ENCODE measurements around the gene LDLRAP1.
"Not testable (repeated sequence)": the region's sequence is repeated elsewhere in the genome, so short reads cannot be mapped to it uniquely, and the experiment has no call there.

Gene LDLRAP1, protein sequence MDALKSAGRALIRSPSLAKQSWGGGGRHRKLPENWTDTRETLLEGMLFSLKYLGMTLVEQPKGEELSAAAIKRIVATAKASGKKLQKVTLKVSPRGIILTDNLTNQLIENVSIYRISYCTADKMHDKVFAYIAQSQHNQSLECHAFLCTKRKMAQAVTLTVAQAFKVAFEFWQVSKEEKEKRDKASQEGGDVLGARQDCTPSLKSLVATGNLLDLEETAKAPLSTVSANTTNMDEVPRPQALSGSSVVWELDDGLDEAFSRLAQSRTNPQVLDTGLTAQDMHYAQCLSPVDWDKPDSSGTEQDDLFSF

DNA sequence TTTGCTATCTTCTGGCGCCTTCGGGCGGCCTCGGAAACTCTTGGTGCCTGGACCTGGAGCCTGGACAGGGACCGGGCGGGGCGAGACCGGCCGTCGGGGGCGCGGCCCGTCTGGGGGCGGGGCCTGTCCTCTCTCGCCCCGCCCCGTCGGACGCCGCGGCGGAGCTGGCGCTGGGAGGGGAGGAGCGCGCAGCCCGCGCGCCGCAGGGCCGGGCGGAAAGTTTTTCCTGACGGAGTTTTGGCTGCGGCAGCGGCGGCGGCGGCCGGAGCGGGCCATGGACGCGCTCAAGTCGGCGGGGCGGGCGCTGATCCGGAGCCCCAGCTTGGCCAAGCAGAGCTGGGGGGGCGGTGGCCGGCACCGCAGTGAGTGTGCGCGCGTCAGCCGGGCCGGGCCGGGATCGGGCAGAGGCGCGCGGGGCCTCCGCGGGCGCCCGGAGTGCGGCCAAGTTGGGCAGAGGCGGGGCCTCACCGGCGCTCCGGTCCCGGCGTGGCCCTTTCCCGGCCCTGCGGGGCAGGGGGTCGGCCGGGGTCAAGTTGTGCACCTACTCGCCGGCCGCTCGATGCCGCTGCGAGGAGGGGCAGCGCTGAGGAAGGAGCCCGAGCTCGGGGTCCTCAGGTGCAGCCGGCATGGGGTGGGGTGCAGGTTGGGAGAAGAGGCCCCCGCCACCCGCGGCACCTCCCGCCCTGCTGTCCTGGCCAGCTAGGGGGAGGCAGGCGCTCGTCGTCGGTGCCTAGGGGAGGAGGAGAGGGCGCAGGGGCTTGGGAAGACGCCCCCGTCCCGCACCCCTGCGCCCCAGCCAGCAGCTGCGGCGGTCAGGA is at the start of gene LDLRAP1:
LDLRAP1 (plus strand) TSS at position 182 of the 818 bp plus-strand sequence; CDS start at position 275, 93 bp downstream.
- DNase-seq = peak in 3 of 4 experiments; percentile 20 to 54 (median 25)

DNA sequence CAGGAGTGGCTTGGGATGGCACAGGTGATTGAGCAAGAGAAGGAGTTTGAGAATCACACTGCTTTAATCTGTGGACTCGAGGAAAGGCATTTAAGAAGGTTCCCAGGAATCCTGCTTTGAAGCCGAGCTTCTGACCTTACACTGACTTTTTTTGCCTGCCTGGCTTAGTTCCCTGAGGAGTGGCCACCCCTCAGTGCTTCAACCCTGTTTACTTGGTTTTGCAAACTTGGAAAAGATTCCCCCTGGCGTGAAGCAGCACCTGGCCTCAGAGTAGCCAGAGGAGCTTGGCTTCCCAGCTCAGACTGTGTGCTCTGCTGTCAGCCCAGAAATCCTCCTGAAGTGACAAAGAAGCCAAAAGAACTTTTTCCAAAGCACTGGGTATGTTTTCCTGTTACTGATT is 48.5 kb upstream of the LDLRAP1 start:
- DNase-seq = no peak

DNA sequence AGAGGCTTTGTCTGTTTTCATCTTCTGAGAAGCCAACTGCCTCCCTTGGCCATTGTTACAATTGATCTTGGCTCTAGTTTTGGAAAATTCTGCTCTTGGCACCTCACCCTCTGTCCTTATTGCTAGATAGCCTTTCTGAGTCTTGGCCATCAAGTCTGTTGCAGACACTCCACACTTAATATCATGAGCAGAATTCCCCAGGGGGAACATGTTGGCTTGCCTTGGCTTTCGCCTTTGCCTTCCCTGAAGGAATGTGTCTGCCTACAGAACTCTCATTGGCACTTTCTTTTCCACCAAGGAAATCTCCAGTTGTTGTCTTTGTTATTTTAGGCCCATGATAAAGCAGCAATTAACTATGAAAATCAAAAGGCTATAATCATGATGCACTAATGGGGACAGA is 42.7 kb upstream of the LDLRAP1 start:
- DNase-seq = no peak

DNA sequence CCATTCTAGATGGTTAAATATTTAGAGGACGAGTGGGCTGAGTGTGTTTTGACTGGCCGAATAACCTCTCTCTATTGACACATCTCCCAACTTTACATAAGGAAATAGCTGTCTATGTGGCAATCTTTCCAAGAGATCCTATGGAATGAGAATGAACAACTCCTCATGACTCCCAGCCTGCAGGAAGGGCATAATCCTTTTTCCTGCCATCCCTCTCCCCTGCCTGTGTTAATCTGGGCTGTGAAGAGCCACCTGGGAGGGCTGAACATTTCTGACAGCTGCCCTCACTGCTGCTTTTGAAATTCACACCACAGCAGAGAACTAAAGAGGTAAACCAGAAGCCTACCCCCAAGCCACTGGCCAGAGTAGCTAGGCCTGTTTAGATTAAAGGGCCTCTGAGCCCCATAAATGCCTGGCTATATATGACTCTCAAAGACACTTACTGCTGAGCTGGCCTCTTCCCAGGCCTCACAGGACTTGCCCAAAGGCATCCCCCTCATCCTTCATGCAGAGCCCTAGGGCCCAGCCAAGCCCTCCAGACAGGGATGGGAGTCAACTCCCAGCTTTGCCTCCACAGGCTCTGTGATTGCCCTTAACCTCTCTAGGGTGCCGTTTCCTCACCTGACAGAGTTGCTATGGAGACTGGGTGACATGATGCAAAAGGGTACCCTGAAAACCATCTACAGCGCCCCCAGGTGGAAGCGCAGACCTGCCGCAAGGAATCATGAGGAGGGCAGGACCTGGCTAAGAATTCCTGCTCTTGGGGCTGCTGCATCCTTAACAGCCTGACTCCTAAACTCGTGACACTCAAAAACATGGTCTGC is 42.0 kb upstream of the LDLRAP1 start:
- DNase-seq = no peak

DNA sequence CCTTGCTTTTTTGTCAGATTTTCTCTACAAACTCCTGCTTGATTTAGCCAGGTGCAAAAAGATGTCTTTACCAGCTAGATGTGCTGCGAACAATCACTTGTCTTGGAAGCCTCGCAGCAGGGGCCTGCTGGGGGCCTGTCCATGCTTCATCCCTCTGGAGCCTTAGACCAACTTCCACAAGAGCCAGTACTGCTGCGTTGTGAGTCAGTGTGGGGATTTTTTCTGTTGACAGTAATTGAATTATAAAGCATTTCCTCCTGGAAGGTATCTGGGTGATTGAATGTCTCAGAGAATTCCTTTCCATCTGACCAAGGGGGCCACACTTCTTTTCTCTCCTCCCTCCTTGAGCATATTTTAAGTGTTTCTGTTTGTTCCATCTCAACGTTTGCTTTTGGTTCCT is 40.4 kb upstream of the LDLRAP1 start:
- no peak for DNase-seq

DNA sequence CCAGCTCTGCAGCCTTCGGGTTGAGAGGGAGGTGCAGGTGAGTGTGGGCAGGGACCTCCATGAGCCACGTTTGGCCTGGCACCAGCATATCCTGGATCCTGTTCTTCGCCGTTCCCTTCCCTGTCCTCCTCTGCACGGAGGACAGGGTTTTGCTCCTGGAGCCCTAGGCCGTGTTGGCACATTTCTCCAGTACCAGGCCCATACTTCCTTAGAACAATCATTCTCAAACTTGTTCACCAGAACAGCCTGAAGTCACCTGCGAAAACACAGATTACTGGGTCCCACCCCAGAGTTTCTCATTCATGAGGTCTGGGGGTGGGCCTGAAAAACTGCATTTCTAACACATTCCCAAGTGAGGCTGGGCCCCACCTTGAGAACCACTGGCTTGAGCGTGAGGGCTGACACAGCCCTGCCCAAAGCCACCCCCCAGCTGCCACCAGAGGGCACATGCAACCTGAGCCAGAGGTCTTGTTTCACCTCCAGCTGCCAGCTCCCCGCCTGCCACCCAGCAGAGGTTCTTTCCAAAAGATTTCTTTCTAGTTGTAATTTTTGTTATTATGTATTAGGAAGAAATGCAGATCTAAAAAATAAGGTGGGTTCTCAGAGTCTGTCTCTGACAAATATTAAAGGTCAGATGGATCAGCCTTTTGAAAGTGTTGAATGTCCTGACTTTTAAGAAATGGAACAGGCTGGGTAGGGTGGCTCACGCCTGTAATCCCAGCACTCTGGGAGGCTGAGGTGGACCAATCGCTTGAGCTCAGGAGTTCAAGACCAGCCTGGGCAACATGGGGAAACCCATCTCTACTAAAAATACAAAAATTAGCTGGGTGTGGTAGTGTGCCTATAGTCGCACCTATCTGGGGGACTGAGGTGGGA is 39.6 kb upstream of the LDLRAP1 start:
- peak in 3 of 4 experiments; percentile 34 to 77 (median 65) for DNase-seq

DNA sequence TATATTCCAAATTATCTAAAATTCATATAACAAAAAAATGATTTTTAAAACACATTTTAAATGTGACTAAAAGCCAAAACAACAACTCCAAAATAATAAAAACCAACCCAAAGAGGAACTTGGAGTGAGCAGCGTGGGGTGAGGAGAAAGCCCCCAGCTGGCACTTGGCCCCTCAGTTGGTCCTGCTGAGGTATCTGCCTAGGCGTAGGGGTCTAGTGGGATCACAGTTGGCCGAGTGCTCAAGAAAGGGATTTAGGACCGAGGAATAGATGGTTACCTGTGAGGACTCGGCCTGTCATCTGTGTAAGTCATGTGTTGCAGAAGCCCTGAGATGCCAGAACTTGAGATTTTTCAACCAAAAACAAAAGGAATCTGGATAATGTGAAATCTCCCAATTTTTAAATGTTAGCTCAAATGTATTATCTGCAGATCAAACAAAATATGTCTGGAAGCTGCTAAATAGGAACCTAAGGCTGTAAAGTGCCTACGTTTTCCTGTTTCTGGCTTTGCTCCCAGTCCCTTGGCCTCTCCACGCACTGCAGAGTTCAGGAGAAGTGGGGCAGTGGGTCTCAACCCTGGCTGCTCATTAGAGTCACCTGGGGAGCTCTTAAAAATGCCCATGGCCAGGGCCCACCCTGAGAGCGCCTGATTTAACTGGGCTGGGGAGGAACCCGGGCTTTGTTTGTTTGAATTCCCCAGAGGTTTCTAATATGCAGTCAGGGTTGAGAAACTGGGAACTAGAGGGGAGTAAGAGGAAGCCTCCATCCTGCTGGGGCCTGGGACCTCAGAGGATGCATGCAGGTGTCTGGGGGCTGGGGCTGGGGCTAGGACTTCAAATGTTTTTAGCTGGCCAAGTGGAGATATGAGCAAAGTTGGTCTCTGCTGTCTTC is 38.5 kb upstream of the LDLRAP1 start:
- no peak for DNase-seq

DNA sequence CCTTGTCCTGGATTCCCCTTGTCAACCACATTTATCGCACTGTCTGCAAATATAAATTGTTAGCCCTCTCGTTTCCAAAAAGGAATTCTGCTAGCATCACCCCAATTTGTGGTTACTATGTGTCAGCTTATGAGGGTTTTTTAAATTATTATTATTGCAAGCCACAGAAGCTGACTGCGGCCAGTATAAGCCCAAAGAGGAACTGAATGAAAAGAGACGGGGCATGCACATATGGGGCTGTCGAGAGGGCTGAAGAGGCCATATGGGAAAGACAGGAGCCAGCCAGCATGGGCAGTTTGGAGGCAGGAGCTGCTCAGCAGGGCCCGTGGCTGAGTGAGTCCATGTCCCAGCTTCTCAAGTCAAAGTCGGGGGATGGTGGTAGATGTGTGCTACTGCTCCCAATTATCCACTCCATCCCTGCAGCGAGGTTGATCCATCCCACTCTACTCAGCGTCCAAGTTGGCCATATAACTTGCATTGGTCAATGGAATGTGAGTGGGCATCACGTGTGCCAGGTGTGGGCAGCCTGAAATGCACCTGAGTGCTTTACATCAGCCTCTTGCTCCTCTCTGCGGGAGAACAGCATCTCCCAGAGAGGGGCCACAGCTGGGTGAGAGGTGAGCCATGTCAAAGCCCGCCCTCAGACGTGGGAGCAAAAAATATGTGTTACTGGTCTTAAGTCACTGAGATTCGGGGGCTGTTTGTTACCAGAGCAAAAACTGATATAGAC is 37.6 kb upstream of the LDLRAP1 start:
- DNase-seq = no peak

DNA sequence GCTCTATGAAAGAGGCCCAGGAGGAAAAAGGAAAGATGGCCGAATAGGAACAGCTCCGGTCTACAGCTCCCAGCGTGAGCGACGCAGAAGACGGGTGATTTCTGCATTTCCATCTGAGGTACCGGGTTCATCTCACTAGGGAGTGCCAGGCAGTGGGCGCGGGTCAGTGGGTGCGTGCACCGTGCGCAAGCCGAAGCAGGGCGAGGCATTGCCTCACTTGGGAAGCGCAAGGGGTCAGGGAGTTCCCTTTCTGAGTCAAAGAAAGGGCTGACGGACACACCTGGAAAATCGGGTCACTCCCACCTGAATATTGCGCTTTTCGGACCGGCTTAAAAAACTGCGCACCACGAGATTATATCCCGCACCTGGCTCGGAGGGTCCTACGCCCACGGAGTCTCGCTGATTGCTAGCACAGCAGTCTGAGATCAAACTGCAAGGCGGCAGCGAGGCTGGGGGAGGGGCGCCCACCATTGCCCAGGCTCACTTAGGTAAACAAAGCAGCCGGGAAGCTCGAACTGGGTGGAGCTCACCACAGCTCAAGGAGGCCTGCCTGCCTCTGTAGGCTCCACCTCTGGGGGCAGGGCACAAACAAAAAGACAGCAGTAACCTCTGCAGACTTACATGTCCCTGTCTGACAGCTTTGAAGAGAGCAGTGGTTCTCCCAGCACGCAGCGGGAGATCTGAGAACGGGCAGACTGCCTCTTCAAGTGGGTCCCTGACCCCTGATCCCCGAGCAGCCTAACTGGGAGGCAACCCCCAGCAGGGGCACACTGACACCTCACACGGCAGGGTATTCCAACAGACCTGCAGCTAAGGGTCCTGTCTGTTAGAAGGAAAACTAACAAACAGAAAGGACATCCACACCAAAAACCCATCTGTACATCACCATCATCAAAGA is 36.6 kb upstream of the LDLRAP1 start:
- DNase-seq = not testable (repeated sequence)

DNA sequence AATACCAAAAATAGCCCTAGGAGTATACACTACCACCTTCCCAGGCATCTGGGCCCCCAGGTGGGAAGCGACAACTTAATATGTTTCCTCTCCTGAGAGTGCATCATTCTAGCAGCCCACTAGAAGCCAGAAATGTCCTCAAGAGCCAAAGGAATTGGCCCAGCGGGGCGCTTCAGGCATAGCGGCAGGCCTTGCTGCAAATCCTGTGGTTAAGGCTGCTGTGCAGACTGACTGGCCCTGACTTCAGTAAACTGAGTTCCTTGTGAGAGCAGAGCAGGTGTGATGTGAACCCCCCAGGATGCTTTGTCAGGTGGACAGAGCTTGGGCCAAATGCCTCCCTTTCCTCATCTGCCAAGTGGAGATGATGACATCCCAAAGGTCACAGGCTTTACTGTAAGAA is 29.7 kb upstream of the LDLRAP1 start:
- DNase-seq = no peak

DNA sequence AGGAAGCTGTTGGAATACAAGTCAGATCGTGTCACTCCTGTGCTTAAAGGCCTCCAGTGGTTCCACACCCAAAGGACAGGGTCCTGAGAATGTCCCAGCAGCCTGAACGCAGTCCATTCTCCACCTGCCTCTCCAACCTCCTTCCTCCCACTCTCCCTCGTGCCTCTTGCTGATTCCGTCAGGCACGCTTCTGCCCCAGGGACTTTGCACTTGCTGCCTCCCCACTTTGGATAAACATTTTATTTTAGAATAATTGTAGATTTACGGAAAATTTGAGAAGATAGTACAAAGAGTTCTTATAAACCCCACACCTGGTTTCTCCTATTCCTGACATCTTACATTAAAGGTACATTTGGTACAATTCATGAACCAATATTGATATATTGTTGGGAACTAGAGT is 28.4 kb upstream of the LDLRAP1 start:
- DNase-seq = no peak

DNA sequence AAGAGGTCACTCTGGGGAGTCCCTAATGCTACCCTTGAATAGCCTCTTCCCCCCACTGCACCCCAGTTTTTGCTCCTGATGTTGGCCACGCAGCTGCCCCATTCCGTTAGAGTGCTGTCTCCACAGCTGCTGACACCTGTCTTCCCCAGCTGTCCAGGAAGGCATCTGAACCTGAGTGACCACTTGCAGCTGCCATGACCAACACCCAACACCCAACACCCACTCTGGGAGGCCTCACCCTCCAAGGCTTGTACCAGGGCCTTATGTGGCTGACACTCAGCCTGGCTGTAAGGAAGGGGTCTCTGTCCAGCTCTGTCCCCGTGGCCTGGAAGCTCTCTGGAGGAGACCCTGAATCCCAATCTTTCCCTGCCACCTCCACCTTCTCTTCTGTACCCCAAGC is 26.7 kb upstream of the LDLRAP1 start:
- DNase-seq = no peak

DNA sequence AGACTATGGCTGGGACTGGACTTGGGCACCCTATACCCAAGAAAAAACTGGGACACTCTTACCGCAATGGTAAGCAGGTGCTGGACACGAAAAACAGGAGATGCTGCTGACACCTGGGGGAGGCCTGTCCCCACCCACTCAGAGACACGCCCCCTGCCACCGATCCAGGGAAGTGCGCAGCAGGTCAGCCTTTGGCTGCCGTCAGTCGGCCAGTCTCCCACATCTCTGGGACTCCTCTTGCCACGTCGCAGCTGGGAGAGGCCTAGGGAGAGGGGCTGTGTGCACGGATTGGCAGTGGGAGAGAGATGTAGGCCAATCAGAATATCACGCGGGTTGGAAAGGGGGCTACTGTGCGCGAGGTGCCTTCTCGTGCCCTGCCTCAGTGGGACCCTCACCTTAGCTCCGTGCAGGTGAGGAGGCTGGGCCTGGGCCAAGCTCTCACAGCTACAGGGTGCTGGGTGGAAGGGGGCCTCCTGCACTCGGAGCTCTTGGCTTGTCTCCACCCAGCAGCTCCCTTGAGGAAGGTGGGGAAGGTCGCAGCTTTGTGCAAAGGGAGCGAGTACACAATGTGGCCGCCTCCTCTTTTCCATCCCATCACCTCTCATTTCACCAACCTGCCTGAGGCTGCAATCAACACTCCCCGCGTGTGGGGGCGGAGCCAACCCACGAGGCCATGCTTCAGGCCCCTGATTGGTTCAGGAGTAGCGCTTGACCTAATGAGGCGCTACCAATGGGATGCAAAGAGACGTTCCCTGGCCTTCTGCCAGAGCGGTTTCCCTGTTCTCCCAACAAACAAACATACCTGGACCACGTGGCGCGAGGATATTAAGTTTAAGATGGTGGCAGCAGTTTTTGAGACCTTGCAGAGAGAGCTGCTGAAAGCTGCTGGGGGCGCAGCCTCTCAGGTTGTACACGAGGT is 25.7 kb upstream of the LDLRAP1 start:
- no peak for DNase-seq

DNA sequence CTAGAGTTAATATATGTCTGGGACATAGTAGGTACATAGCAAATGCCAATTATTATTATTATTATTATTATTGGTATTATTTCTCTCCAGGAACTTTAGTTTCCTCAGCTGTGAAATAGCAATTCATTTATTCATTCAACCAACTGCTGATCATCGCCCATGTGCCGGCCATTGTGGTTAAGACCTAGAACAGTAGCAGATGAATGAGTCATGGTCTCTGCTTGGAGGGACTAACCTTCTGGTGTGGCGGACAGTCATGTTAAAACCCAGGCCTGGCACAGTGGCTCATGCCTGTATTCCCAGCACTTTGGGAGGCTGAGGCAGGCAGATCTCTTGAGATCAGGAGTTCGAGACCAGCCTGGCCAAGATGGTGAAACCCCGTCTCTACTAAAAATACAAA is 23.8 kb upstream of the LDLRAP1 start:
- DNase-seq = no peak

DNA sequence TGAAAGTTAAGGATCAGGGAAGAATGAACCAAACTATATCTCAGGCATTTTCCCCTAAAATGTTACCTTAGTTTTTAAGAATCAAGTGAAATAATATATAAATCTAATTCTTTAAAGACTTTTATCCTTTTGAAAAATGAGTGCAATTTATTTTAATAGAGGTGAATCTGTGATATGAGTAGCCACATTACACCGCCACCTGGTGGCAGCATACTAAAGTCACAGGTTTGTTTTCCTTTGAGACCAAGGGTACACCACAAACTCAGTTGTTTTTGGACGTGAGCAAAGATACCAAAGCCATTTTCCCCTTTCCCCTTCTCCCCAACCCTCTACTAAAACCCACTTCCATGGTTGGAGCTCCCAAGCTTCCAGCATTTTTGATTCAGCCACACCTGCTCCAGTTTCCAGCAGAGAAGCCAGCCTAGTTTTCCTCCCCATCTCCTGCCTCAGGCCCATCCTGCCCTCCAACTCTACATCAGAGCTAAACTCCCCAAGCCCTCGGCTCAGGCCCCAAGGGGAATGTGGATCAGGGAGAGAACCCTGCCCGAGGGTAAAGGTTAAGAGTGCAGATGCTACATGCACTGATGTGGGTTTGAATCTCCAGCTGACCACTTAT is 22.9 kb upstream of the LDLRAP1 start:
- DNase-seq = peak; percentile 22 to 67 (median 54)

DNA sequence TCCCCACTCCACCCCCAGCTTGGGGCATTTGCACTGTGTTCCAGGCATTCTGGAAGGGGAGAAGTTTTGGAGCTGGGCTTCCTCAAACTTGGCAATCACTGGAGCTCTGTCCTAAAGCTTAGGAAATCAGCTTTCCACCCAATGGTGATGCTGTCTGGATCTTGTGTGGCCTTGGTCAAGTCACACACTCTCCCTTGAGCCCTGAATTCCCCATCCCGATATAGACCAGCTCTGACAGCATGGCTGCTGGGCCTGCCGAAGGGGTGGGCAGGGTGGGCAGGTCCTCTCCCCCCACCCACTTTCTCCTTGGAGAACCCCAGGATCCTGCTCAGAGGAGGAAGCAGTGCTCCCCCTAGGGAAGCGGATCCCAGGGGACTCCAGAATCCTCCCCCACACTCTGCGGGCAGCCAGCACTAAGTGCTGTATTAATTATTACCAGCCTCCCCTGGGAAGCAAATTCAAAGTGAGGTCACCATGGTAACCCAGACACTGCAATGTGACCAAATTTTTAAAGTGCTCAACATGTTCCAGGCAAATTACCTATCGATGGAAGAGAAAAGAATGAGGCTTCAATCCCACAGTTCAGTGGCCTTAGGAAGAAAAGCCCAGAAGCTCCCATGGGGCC is 21.3 kb upstream of the LDLRAP1 start:
- DNase-seq = no peak

DNA sequence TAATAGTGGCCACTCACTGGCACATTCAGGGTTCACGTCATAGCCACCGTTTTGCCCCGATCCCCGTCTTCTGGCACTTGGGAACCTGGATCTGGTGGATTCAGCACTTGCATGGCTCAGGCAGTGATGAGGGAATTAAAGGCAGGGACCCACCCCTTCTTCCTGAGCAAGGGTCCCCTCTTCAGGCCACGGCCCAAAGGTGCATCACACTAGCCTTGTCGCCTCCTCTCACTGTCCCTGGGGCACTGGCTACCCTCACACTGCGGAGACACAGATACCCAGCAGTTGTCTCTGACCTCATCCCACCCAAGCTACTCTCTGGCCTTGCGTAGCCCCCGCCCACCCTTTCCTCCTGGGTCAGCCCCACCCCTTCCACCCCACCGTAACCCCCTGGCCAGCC is 19.9 kb upstream of the LDLRAP1 start:
- no peak for DNase-seq
